SK-N-SH treated with all-trans-retinoic acid at 6 μM for 48 hours (cell line): ENCODE results near the gene RAE1.
"Not testable (repeated sequence)": the region's sequence is repeated elsewhere in the genome, so short reads cannot be mapped to it uniquely, and the experiment has no call there.

ENCODE experiments used
- ATAC-seq: fragments of 200-7000 bp; cut with Tn5 transposase; 3 replicates; pipeline ENCODE4 v1.9.1; 2020; ENCODE audit warnings: mild to moderate bottlenecking, moderate library complexity
- BACH2 ChIP-seq: fragments of 250-450 bp; sonication (Bioruptor Pico); IDR thresholded peaks from 2 replicates; pipeline ENCODE4 v1.9.0; 2021; ENCODE audit warnings: mild to moderate bottlenecking, borderline replicate concordance
- CREB5 ChIP-seq: fragments of 250-450 bp; sonication (Bioruptor Pico); IDR thresholded peaks from 2 replicates; pipeline ENCODE4 v1.5.1; 2020; ENCODE audit warnings: low read depth, mild to moderate bottlenecking, moderate library complexity
- CSDC2 ChIP-seq: fragments of 250-450 bp; sonication (Bioruptor Pico); IDR thresholded peaks from 2 replicates; pipeline ENCODE4 v1.5.0; 2020; ENCODE audit warnings: mild to moderate bottlenecking, moderate library complexity
- CSRNP3 ChIP-seq: fragments of 250-450 bp; sonication (Bioruptor Pico); IDR thresholded peaks from 2 replicates; pipeline ENCODE4 v1.5.1; 2021; ENCODE audit warnings: mild to moderate bottlenecking, moderate library complexity
- ISL1 ChIP-seq: fragments of 250-450 bp; sonication (Bioruptor Pico); IDR thresholded peaks from 2 replicates; pipeline ENCODE4 v2.1.2; 2022; ENCODE audit warnings: mild to moderate bottlenecking, moderate library complexity
- OSR1 ChIP-seq: fragments of 250-450 bp; sonication (Bioruptor Pico); IDR thresholded peaks from 2 replicates; pipeline ENCODE4 v1.8.0; 2022; ENCODE audit warnings: moderate library complexity, mild to moderate bottlenecking, inconsistent platforms
- PATZ1 ChIP-seq: fragments of 250-450 bp; sonication (Bioruptor Pico); IDR thresholded peaks from 2 replicates; pipeline ENCODE4 v1.8.0; 2020; ENCODE audit warnings: mild to moderate bottlenecking, moderate library complexity, borderline replicate concordance
- POU6F1 ChIP-seq: fragments of 250-450 bp; sonication (Bioruptor Pico); IDR thresholded peaks from 2 replicates; pipeline ENCODE4 v1.8.0; 2021; ENCODE audit warnings: low read depth, mild to moderate bottlenecking, moderate library complexity, borderline replicate concordance
- PPARA ChIP-seq: fragments of 250-450 bp; sonication (Bioruptor Pico); IDR thresholded peaks from 2 replicates; pipeline ENCODE4 v1.5.0; 2020; ENCODE audit warnings: mild to moderate bottlenecking, borderline replicate concordance
- RARB ChIP-seq: fragments of 250-450 bp; sonication (Bioruptor Pico); IDR thresholded peaks from 2 replicates; pipeline ENCODE4 v1.8.0; 2021; ENCODE audit warnings: mild to moderate bottlenecking, moderate library complexity
- SNAI2 ChIP-seq: fragments of 250-450 bp; sonication (Bioruptor Pico); IDR thresholded peaks from 2 replicates; pipeline ENCODE4 v1.5.0; 2020; ENCODE audit warnings: mild to moderate bottlenecking, moderate library complexity
- TSHZ2 ChIP-seq: fragments of 250-450 bp; sonication (Bioruptor Pico); IDR thresholded peaks from 2 replicates; pipeline ENCODE4 v1.5.0; 2020; ENCODE audit warnings: mild to moderate bottlenecking, moderate library complexity
- ZC3H10 ChIP-seq: fragments of 250-450 bp; sonication (Bioruptor Pico); IDR thresholded peaks from 2 replicates; pipeline ENCODE4 v1.5.1; 2021; ENCODE audit warnings: mild to moderate bottlenecking, moderate library complexity
- ZFP3 ChIP-seq: fragments of 250-450 bp; sonication (Bioruptor Pico); IDR thresholded peaks from 2 replicates; pipeline ENCODE4 v1.5.0; 2020; ENCODE audit warnings: mild to moderate bottlenecking, moderate library complexity
- ZNF8 ChIP-seq: fragments of 450-650 bp; formaldehyde crosslinking; IDR thresholded peaks from 2 replicates; pipeline ENCODE4 v1.5.0; 2020; ENCODE audit warnings: mild to moderate bottlenecking, moderate library complexity

The RAE1 gene

GRCh38 chr20:57350081-57350710, 859 bp upstream of the RAE1 start:
- TF ChIP-seq ZC3H10 (no peak), CREB5 (CRISPR knock-in tag) (no peak), CSDC2 (CRISPR knock-in tag) (no peak), BACH2 (no peak), TSHZ2 (CRISPR knock-in tag) (no peak), PATZ1 (CRISPR knock-in tag) (no peak), PPARA (no peak), OSR1 (CRISPR knock-in tag) (no peak), CSRNP3 (CRISPR knock-in tag) (no peak), ZNF8 (CRISPR knock-in tag) (no peak), POU6F1 (CRISPR knock-in tag) (no peak), SNAI2 (CRISPR knock-in tag) (no peak), ZFP3 (no peak), RARB (CRISPR knock-in tag) (no peak), ISL1 (no peak)
- TF ChIP-seq, all 23 proteins: peak for 0
- no peak for ATAC-seq

GRCh38 chr20:57350726-57351041, 371 bp upstream of the RAE1 start:
- ATAC-seq, result not testable (repeated sequence)

GRCh38 chr20:57352305-57352704, 1.2 kb downstream of the RAE1 start:
- TF ChIP-seq POU6F1 (CRISPR knock-in tag) (no peak), ZC3H10 (no peak), ISL1 (no peak), PATZ1 (CRISPR knock-in tag) (no peak), SNAI2 (CRISPR knock-in tag) (no peak), PPARA (no peak)
- ATAC-seq, result no peak
